Testis (tissue), 3 donors: ENCODE measurements around the gene RNF114. TPM values are rescaled to one million over a fixed set of nuclear protein-coding genes. Genes with fewer than 3 reads are reported as not detected.

Experiments used
- DNase-seq: peaks from one replicate; pipeline ENCODE4 v3.0.0-alpha.2; 2019
- H3K27ac ChIP-seq, 2 donors: fragments of 200-600 bp; sonication (generic); one replicate each; pipeline ENCODE4 v1.5.1; 2019
- H3K27me3 ChIP-seq: fragments of 200-600 bp; sonication (generic); one replicate; pipeline ENCODE4 v1.5.1; 2019
- H3K36me3 ChIP-seq: fragments of 200-600 bp; sonication (generic); one replicate; pipeline ENCODE4 v1.5.1; 2017; ENCODE audit warnings: low read depth; ENCODE audit errors: missing control alignments
- H3K4me1 ChIP-seq: fragments of 200-600 bp; sonication (generic); one replicate; pipeline ENCODE4 v1.5.1; 2019
- H3K4me3 ChIP-seq, 2 donors: fragments of 200-600 bp; sonication (generic); one replicate each; pipeline ENCODE4 v1.5.1; 2017 to 2019
- H3K9me3 ChIP-seq: fragments of 200-600 bp; sonication (generic); one replicate; pipeline ENCODE4 v1.5.1; 2017
- CTCF ChIP-seq, 3 experiments: fragments of 450-650 bp in 2 of 3; fragments of 200-600 bp in 1 of 3; sonication (generic) in 1 of 3; IDR thresholded peaks; one replicate each; pipeline ENCODE4 v1.5.1; 2016 to 2019; ENCODE audit warnings: antibody characterized with exemption in 3 of 3, mild to moderate bottlenecking in 2 of 3, moderate library complexity in 1 of 3
- POLR2A ChIP-seq: fragments of 450-650 bp; IDR thresholded peaks from one replicate; pipeline ENCODE4 v1.6.1; 2017; ENCODE audit warnings: antibody characterized with exemption, mild to moderate bottlenecking, moderate library complexity
- WGBS, 2 donors: methylation state at CpG; one replicate each; pipeline ENCODE4 v1.1.5; 2018; 5-methylcytosine and 5-hydroxymethylcytosine counted together
- intact Hi-C: fragments of 100-400 bp; cut with DNase I; formaldehyde crosslinking; loops from one replicate; pipeline ENCODE4 v1.15.1; 2023; ENCODE audit warnings: low total_unique reads
- polyA plus RNA-seq: library from polyadenylated mRNA; stranded (reverse); fragments of 350-450 nt; fragmentation: Illumina TruSeq; extraction: RNeasy Lipid Tissue Mini Kit (QIAGEN cat#74804); gene quantifications from one replicate; pipeline ENCODE4 v1.2.3, GENCODE V29; 2014; ENCODE audit warnings: low read depth, low replicate concordance; ENCODE audit not compliant: insufficient read depth
- total RNA-seq, 2 donors: library from RNA; depleted of rRNA; stranded (reverse); fragments of >200 nt; gene quantifications; one replicate each; pipeline ENCODE4 v1.2.3, GENCODE V29; 2016

RNF114 gene
- total and polyA plus RNA-seq, 3 donors from 2014 or later: 472 to 531 (median 479) TPM

GRCh38 chr20:49907405-49908257 is 28.6 kb upstream of the RNF114 start:
- no peak overlapping the region for H3K27ac ChIP-seq
- peaks cover 7% of the 10 kb centered on the region for H3K4me1 ChIP-seq
- no peaks in the 10 kb centered on the region for H3K27me3 ChIP-seq
- no peak for TF ChIP-seq CTCF (IDR thresholded peaks at IDR 0.05)
- TF ChIP-seq POLR2A: no peak
- intact Hi-C loops: no loop called here
- H3K4me3 ChIP-seq: no peak overlapping the region
- WGBS, 2 donors: 89 to 91% methylated on average over 13 to 19 of the region's 19 CpGs
- H3K36me3 ChIP-seq: no peaks in the 10 kb centered on the region
- DNase-seq: no peak
- H3K9me3 ChIP-seq: no peaks in the 10 kb centered on the region

- 96 to 97% methylated on average over 8 to 11 of the region's 11 CpGs for WGBS, 2 donors
- TF ChIP-seq POLR2A: no peak
- TF ChIP-seq CTCF (IDR thresholded peaks at IDR 0.05): no peak
- no peak overlapping the region for H3K27ac ChIP-seq
- H3K36me3 ChIP-seq: no peaks in the 10 kb centered on the region
- intact Hi-C loops: no loop called here
- peaks cover 7% of the 10 kb centered on the region for H3K4me1 ChIP-seq
- no peaks in the 10 kb centered on the region for H3K27me3 ChIP-seq
- no peaks in the 10 kb centered on the region for H3K9me3 ChIP-seq
- DNase-seq: no peak
- no peak overlapping the region for H3K4me3 ChIP-seq
Measured at GRCh38 chr20:49908258-49908565, 28.0 kb upstream of the RNF114 start.

GRCh38 chr20:49909499-49910339 is 26.5 kb upstream of the RNF114 start:
- Histone ChIP-seq H3K36me3 (no peaks in the 10 kb centered on the region), H3K4me3 (no peak overlapping the region), H3K27me3 (no peaks in the 10 kb centered on the region), H3K4me1 (peaks cover 22% of the 10 kb centered on the region), H3K9me3 (no peaks in the 10 kb centered on the region), H3K27ac (peak overlapping the region; percentile 14 to 15)
- TF ChIP-seq CTCF (IDR thresholded peaks at IDR 0.05) (peak in 1 of 3 experiments; percentile 38), POLR2A (no peak)
- intact Hi-C loops: no loop called here
- peak; percentile 62 for DNase-seq
- 58 to 76% methylated on average over 25 to 28 of the region's 28 CpGs for WGBS, 2 donors

GRCh38 chr20:49910340-49910706 is 25.9 kb upstream of the RNF114 start:
- H3K27me3 ChIP-seq: no peaks in the 10 kb centered on the region
- no peak for DNase-seq
- intact Hi-C loops: no loop called here
- H3K9me3 ChIP-seq: no peaks in the 10 kb centered on the region
- peaks cover 23% of the 10 kb centered on the region for H3K4me1 ChIP-seq
- TF ChIP-seq POLR2A (no peak), CTCF (IDR thresholded peaks at IDR 0.05) (no peak)
- no peak overlapping the region for H3K27ac ChIP-seq
- H3K4me3 ChIP-seq: no peak overlapping the region
- WGBS, 2 donors: 28 to 67% methylated on average over 2 to 4 of the region's 4 CpGs
- H3K36me3 ChIP-seq: no peaks in the 10 kb centered on the region
